Activated CD4-positive, alpha-beta T cell treated with anti-CD3 and anti-CD28 coated beads, Interleukin-2, amount 50 U/mL, for 24 hours (primary cell): ENCODE data around the gene JAG1.

Source experiments
- DNase-seq, 2 donors: peaks; one replicate each; pipeline ENCODE4 v3.0.0-alpha.2; 2020; ENCODE audit warnings: low read depth in 1 of 2, low spot score in 1 of 2

JAG1 gene

GRCh38 chr20:10654630-10655029, 19.2 kb downstream of the JAG1 start:
- DNase-seq: no peak

GRCh38 chr20:10654250-10654610, 19.6 kb downstream of the JAG1 start:
- DNase-seq: no peak

DNA sequence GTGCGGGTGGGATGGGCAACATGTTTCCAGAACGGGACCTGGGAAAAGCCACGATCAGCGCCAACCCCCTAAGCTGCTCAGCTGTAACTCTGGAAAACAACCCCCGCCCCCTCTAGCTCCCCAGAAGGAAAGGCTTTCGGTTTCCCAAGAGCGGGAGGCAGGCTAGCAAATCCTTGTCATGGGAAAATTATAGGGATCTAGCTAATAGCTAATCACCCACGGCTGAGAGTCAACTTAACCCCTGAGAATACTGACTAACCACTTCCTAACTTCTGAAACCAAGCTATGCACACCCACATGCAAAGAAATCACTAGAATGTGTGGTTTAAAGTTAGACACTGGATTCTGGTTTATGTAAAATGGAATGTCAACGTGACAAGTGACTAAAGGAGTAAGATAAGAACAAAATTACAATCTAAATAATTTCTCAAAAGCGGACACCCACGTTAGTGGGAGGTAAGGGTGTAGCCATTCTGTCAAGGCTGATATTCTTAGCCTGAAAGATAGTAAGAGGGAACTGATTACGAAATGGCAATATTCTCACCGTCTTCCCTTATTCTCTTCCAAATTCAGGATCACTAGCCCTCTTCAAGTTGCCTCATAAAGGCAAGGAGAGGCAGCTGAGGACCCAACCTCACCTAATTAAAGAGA, 20.1 kb downstream of the JAG1 start:
- no peak for DNase-seq

GRCh38 chr20:10652660-10653261, 21.0 kb downstream of the JAG1 start:
- DNase-seq: no peak

DNA sequence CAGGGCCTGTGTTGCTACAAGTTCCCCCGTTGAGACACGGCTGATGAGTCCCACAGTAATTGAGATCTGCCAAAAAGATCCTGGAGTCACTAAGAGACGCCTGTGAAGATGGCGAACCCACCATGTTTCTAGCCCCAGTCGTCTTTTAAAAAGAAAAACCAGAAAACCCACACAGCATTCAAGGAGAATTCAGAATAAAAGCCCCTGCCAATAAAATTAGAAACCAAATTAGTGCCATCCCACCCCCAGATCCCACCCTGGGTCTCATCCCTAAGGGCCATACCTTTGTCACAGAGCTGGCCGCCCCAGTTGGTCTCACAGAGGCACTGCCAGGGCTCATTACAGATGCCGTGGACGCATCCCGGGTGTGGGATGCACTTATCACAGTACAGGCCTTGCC, 21.6 kb downstream of the JAG1 start:
- DNase-seq: no peak

DNA sequence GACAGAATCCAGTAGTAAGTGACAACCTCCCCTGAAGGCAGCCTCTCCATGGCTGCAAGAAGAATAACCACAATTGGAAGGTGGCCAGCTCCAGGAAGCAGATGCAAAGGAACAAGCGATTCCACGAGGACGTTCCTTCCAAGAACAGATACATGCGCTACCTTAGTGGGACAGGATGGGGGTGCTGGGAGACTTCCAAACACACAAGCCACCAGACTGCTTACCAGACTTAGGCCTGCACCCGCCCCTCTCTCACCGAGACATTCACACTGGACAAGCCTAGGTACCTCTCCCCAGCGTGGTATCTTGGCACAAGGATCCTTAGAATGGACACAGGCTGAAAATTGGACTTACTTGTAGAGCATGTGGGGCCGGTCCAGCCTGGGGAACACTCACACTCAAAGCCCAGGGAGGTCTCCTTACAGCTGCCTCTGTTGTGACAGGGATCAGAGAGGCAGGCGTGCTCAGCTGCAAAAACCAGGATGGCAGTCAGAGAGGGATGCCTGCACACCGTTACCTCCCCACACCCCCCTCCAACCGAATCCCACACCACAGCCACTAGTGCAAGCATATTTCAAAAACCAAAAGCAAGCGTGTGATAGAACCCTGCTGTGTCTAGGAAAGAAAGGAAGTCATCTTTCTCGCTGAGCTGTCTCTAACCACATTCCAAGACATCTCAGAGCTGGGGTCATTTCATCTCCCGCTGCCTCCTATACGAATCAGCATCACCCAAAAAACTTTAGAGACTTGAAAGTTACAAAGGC, 22.4 kb downstream of the JAG1 start:
- DNase-seq: no peak

GRCh38 chr20:10649797-10650160, 24.0 kb downstream of the JAG1 start:
- no peak for DNase-seq

DNA sequence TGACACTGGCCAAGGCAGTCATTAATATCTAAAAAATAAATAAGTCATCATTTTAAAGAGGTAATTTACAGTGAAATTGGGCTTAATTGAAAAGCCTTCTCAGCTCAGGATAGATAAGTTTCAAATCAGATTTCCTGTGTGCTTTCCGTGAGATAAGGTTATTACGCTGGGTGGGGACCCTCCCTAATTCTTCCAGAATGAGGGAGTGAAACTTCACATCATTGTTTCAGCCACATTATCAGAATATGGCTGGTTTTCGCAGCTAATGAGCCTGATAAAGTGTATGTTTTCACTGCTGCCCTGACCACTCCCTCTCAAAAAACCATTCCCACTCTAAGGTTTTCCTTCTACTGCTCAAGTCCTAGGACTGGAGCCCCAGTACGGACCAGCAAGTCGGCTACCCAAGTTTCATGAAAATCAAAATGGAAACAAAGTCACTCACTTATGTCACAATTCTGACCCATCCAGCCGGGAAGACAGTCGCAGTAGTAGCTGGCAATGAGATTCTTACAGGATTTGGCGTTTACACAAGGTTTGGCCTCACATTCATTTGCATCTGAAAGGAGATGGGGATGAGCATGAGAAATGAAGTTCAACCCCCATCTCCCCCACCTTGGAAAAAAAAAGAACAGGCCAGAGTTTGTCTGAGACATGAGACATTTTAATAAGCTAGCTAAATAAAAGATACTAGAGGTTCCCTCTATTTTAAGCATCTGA, 24.6 kb downstream of the JAG1 start:
- DNase-seq: no peak

DNA sequence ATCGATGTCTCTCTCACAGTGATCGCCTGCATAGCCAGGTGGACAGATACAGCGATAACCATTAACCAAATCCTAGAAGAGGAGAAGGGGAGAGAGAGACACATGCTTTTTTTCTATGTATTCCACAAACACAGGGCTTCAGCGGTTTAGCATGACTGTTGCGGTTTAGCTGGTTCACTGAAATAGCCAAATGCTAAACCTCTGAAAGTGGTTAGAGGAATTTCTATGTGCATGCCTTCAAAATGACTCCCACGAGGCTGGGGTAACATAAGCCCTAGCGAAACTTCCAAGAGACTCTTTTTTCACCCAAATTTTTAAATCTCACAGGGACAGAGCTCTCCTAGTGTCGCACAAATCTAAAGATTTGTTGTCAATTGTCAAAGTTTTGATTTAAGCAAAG, 25.1 kb downstream of the JAG1 start:
- no peak for DNase-seq

DNA sequence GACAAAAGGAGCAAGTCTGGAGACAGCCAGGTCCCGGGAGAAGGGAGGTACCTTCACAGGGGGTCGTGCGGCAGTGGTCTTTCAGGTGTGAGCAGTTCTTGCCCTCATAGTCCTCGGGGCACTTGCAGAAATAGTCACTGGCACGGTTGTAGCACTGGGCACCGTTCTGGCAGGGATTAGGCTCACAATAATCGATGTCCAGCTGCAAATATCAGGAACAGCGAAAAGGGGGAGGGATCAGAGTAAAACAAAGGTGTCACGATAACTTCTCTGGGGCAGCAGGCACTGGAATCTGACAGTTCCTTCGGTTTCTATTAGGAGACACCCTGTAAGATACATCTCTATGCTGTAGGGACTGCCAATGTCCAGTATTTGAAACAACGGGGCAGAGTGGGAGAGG, 25.9 kb downstream of the JAG1 start:
- no peak for DNase-seq

- DNase-seq: no peak
Measured at GRCh38 chr20:10647471-10647870, 26.3 kb downstream of the JAG1 start.

DNA sequence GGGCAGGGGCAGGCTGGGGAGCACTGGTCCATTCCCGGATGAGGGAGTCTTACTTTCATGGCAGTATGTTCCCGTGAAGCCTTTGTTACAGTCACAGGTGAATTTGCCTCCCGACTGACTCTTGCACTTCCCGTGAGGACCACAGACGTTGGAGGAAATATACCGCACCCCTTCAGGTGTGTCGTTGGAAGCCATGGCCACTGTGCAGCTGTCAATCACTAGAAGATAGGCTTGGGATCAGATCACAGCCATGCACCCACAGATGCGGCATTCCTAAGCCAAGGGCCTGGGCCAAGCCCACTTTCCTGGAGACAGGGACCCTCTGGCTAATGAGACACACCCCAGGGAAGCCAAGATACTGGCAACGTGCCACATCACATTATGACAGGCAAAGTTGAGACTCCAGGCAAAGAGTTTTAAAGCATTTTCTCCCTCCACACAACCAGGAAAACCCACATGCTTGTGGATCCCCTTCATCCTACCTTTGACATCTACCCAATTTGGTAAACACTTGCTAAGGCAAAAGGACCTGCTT, 26.8 kb downstream of the JAG1 start:
- no peak for DNase-seq

DNA sequence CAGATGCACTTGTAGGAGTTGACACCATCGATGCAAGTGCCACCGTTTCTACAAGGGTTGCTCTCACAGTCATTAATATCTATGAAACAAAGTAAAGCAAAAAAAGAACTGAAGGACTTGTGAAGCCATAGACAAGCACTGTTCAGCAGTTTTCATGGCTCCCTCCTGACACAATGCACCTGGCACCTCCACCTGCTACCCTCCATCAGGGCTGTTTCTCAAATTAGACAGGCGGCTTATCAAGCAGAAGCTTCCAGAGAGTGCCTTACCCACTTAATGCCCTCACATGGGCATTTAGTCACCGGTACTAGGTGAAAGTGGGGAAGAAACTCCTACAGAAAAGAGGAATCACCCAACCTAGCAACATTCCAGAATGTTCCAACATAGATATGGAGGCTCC, 27.8 kb downstream of the JAG1 start:
- DNase-seq: no peak

- no peak for DNase-seq
Measured at GRCh38 chr20:10645205-10645570, 28.6 kb downstream of the JAG1 start.

- no peak for DNase-seq
Measured at GRCh38 chr20:10644458-10645204, 29.2 kb downstream of the JAG1 start.

DNA sequence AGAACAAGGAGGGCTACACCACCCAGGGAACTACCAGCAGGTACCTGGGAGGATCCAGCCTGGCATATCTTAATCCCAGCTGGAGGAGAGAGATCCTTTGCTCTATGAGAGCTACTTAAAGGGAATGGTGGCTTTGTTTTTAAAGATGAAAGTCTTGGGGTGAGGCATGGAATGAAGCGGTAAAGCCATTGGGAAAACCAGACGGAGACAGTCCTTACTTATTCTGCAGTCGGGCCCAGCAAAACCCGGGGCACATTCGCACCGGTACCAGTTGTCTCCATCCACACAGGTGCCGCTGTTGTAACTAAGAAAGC, 30.3 kb downstream of the JAG1 start:
- no peak for DNase-seq

GRCh38 chr20:10642856-10643559, 30.8 kb downstream of the JAG1 start:
- DNase-seq: no peak

GRCh38 chr20:10641893-10642292, 31.9 kb downstream of the JAG1 start:
- DNase-seq: no peak

- DNase-seq: no peak
Measured at GRCh38 chr20:10641467-10641866, 32.3 kb downstream of the JAG1 start.

DNA sequence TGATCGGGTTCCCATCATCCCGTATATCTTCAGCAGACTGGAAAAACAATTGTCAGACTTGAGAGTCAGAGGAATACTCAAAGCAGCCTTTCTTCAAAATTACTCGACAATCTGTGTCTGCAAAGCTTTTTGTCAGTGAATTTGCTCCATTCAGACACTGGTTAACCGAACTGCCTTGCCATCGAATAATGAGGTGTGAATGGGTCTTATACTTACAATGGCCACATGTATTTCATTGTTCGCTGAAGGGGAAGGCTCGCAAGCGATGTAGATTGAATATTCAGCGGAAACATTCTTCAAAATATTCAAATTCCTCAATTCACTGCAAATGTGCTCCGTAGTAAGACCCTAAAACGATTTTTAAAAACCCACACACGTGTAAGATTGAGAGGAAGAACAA, 32.9 kb downstream of the JAG1 start:
- DNase-seq: no peak
